GM19455 (cell line): ENCODE results near the gene SNPH.
"Not testable (repeated sequence)": the region's sequence is repeated elsewhere in the genome, so short reads cannot be mapped to it uniquely, and the experiment has no call there.

Source experiments
- ATAC-seq: cut with Tn5 transposase; IDR thresholded peaks from one replicate; pipeline ENCODE4 v1.9.1; 2021; ENCODE audit not compliant: unreplicated experiment

Gene SNPH

GRCh38 chr20:1266167-1266973 lies at the start of gene SNPH:
SNPH (plus strand) TSS chr20:1266294; CDS start chr20:1296240, 29,946 bp downstream.
- no peak for ATAC-seq

- not testable (repeated sequence) for ATAC-seq
Measured at GRCh38 chr20:1216527-1217427, 49.3 kb upstream of the SNPH start.

- not testable (repeated sequence) for ATAC-seq
Measured at GRCh38 chr20:1222750-1223149, 43.3 kb upstream of the SNPH start.

GRCh38 chr20:1224205-1224890 lies 41.7 kb upstream of the SNPH start:
- no peak for ATAC-seq

- ATAC-seq = no peak
Measured at GRCh38 chr20:1225263-1225782, 40.8 kb upstream of the SNPH start.

- ATAC-seq = no peak
Measured at GRCh38 chr20:1225783-1226654, 40.1 kb upstream of the SNPH start, which contains the start of gene RAD21L1. RAD21L1 (plus strand) TSS chr20:1226044; CDS start chr20:1228454, 2,410 bp downstream.

GRCh38 chr20:1229541-1229940 lies 36.6 kb upstream of the SNPH start:
- ATAC-seq = no peak

- ATAC-seq = no peak
Measured at GRCh38 chr20:1232286-1233111, 33.6 kb upstream of the SNPH start.

GRCh38 chr20:1240549-1240948 lies 25.5 kb upstream of the SNPH start:
- no peak for ATAC-seq

- ATAC-seq = no peak
Measured at GRCh38 chr20:1241456-1241855, 24.6 kb upstream of the SNPH start.

GRCh38 chr20:1242099-1242498 lies 24.0 kb upstream of the SNPH start:
- ATAC-seq = no peak

- ATAC-seq = no peak
Measured at GRCh38 chr20:1242530-1242929, 23.6 kb upstream of the SNPH start.

GRCh38 chr20:1245578-1245977 lies 20.5 kb upstream of the SNPH start:
- no peak for ATAC-seq

GRCh38 chr20:1247689-1248088 lies 18.4 kb upstream of the SNPH start:
- no peak for ATAC-seq

- not testable (repeated sequence) for ATAC-seq
Measured at GRCh38 chr20:1250282-1250681, 15.8 kb upstream of the SNPH start.

- ATAC-seq = no peak
Measured at GRCh38 chr20:1252416-1252815, 13.7 kb upstream of the SNPH start.

- ATAC-seq = no peak
Measured at GRCh38 chr20:1254254-1254653, 11.8 kb upstream of the SNPH start.

- no peak for ATAC-seq
Measured at GRCh38 chr20:1255675-1256074, 10.4 kb upstream of the SNPH start.

- ATAC-seq = no peak
Measured at GRCh38 chr20:1263853-1264252, 2.2 kb upstream of the SNPH start.
